Esophagus muscularis mucosa (tissue), 4 donors: ENCODE results near the gene DEPDC1B. TPM values are rescaled to one million over a fixed set of nuclear protein-coding genes. Genes with fewer than 3 reads are reported as not detected.
A peak's percentile ranks its signal among the peaks of the same experiment; 100 is the strongest.

Source experiments
- DNase-seq: peaks from one replicate; pipeline ENCODE4 v3.0.0-alpha.2; 2017; ENCODE audit errors: extremely low spot score
- H3K27ac ChIP-seq, 4 donors: fragments of 200-600 bp; sonication (generic); replicated peaks in 1 of 4; 1 replicate in 3 of 4; 2 replicates in 1 of 4; pipeline ENCODE4 v1.5.1; 2016 to 2019; ENCODE audit warnings: mild to moderate bottlenecking in 1 of 4
- H3K27me3 ChIP-seq, 4 donors: fragments of 200-600 bp; sonication (generic); one replicate each; pipeline versions ENCODE4 v1.5.1 to v1.6.0; 2016 to 2019
- H3K36me3 ChIP-seq, 4 donors: fragments of 200-600 bp; sonication (generic); one replicate each; pipeline ENCODE4 v1.5.1; 2016 to 2019
- H3K4me1 ChIP-seq, 4 donors: fragments of 200-600 bp; sonication (generic); one replicate each; pipeline ENCODE4 v1.5.1; 2016 to 2019
- H3K4me3 ChIP-seq, 4 donors: fragments of 200-600 bp; sonication (generic); 1 replicate in 2 of 4; 2 replicates in 2 of 4; pipeline ENCODE4 v1.5.1; 2016 to 2019; ENCODE audit warnings: mild to moderate bottlenecking in 4 of 4, moderate library complexity in 1 of 4
- H3K9me3 ChIP-seq, 4 donors: fragments of 200-600 bp; sonication (generic); 1 replicate in 3 of 4; 2 replicates in 1 of 4; pipeline ENCODE4 v1.5.1; 2016 to 2019
- CTCF ChIP-seq, 3 experiments: fragments of 200-600 bp in 2 of 3; fragments of 450-650 bp in 1 of 3; sonication (generic) in 2 of 3; IDR thresholded peaks; one replicate each; pipeline ENCODE4 v1.5.1; 2017 to 2019; ENCODE audit warnings: antibody characterized with exemption in 3 of 3, mild to moderate bottlenecking in 2 of 3, moderate library complexity in 1 of 3
- EP300 ChIP-seq: sonication (generic); formaldehyde crosslinking; IDR thresholded peaks from one replicate; pipeline ENCODE4 v1.6.1; 2017; ENCODE audit warnings: antibody characterized with exemption
- POLR2A ChIP-seq: fragments of 450-650 bp; IDR thresholded peaks from one replicate; pipeline ENCODE4 v1.6.1; 2017; ENCODE audit warnings: antibody characterized with exemption, moderate library complexity, mild to moderate bottlenecking, low read depth
- POLR2AphosphoS5 ChIP-seq, 2 donors: sonication (generic); formaldehyde crosslinking; IDR thresholded peaks; one replicate each; pipeline ENCODE4 v1.6.1; 2017; ENCODE audit warnings: antibody characterized with exemption in 2 of 2
- WGBS: methylation state at CpG from one replicate; pipeline ENCODE4 v1.1.5; 2018; 5-methylcytosine and 5-hydroxymethylcytosine counted together
- intact Hi-C: fragments of 100-400 bp; cut with DNase I; formaldehyde crosslinking; loops from one replicate; pipeline ENCODE4 v1.15.1; 2023
- total RNA-seq, 4 donors: library from RNA; depleted of rRNA; stranded (reverse); fragments of >200 nt; gene quantifications; one replicate each; pipeline versions ENCODE4 v1.1.0 to v1.2.1, GENCODE V29; 2016

Gene DEPDC1B
- total RNA-seq, 4 donors from 2014 or later = 0.17 to 0.57 (median 0.42) TPM; not detected in 1

DNA sequence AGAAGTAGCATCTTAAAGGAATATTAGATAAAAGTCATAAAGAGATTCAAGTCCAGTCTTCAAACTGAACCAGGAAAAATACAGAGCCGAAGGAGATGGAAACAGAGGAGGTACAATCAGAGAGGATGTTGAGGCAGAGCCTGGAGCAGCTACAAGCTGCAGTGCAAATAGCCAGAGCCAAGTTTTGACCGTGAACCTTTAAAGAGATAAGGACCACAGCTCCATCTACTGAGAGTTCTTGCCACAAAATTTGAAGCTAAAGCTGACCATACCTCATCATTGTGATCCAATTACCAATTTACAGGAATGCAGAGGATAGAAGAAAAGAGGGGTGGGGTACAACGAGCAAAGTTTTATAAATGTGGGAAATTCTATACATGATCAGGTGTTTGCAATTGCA is 10.4 kb upstream of the DEPDC1B start:
- TF ChIP-seq POLR2AphosphoS5 (IDR thresholded peaks at IDR 0.05) (no peak), POLR2A (no peak), EP300 (no peak), CTCF (IDR thresholded peaks at IDR 0.05) (no peak)
- 61% methylated on average over 3 of the region's 3 CpGs for WGBS
- intact Hi-C loops = no loop called here

GRCh38 chr5:60705144-60705543 is 5.2 kb upstream of the DEPDC1B start:
- no peak for DNase-seq
- Histone ChIP-seq H3K36me3 (no peaks in the 10 kb centered on the region), H3K4me1 (peaks cover 7 to 13% (median 10%) of the 10 kb centered on the region in 4 donors), H3K9me3 (no peaks in the 10 kb centered on the region), H3K27me3 (no peaks in the 10 kb centered on the region), H3K27ac (no peak overlapping the region), H3K4me3 (no peak overlapping the region)
- no peak for TF ChIP-seq POLR2A
- TF ChIP-seq EP300 = no peak
- TF ChIP-seq POLR2AphosphoS5 (IDR thresholded peaks at IDR 0.05) = no peak
- no peak for TF ChIP-seq CTCF (IDR thresholded peaks at IDR 0.05)
- intact Hi-C loops = no loop called here

More for the DNA sequence above, 10.4 kb upstream of the DEPDC1B start:
- no peak for DNase-seq
- no peaks in the 10 kb centered on the region for H3K9me3 ChIP-seq
- H3K36me3 ChIP-seq = no peaks in the 10 kb centered on the region
- no peaks in the 10 kb centered on the region for H3K27me3 ChIP-seq
- no peak overlapping the region for H3K27ac ChIP-seq
- no peaks in the 10 kb centered on the region for H3K4me1 ChIP-seq
- H3K4me3 ChIP-seq = no peak overlapping the region

DNA sequence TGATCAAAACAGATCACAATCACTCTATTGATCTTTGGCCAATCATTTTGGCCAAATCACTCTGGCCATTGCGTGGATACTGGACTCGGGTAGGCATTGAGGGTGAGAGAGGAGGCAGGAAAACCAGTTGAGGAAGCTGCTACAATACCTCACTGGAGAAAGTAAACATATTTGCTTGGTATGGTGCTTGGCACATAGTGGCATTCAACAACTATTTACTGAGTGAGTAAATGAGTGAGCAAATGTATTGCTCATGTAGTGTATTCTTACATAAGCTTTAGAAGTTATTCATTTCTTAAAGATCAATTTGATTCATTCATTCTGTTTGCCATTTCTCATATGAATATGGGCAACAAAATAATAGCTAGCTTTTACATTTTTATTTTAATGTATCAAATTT is 4.0 kb upstream of the DEPDC1B start:
- Histone ChIP-seq H3K27ac (no peak overlapping the region), H3K4me3 (no peak overlapping the region), H3K27me3 (no peaks in the 10 kb centered on the region), H3K9me3 (no peaks in the 10 kb centered on the region), H3K36me3 (no peaks in the 10 kb centered on the region), H3K4me1 (peaks cover 13 to 20% (median 18%) of the 10 kb centered on the region in 4 donors)
- WGBS = 100% methylated on average over 2 of the region's 2 CpGs
- TF ChIP-seq POLR2AphosphoS5 (IDR thresholded peaks at IDR 0.05) = no peak
- intact Hi-C loops = no loop called here
- no peak for DNase-seq

- H3K27ac ChIP-seq = no peak overlapping the region
- no peak for TF ChIP-seq POLR2A
- no peak for TF ChIP-seq CTCF (IDR thresholded peaks at IDR 0.05)
- TF ChIP-seq EP300 = no peak
- no peak for TF ChIP-seq POLR2AphosphoS5 (IDR thresholded peaks at IDR 0.05)
- no peaks in the 10 kb centered on the region for H3K9me3 ChIP-seq
- intact Hi-C loops = no loop called here
- no peaks in the 10 kb centered on the region for H3K27me3 ChIP-seq
- H3K4me3 ChIP-seq = no peak overlapping the region
- H3K4me1 ChIP-seq = peaks cover 14 to 21% (median 20%) of the 10 kb centered on the region in 4 donors
- no peak for DNase-seq
- WGBS = 59% methylated on average over 8 of the region's 8 CpGs
- H3K36me3 ChIP-seq = no peaks in the 10 kb centered on the region
Observed at GRCh38 chr5:60701321-60701968, 1.5 kb upstream of the DEPDC1B start.

- TF ChIP-seq POLR2A (no peak), EP300 (no peak), POLR2AphosphoS5 (IDR thresholded peaks at IDR 0.05) (no peak), CTCF (IDR thresholded peaks at IDR 0.05) (no peak)
- Histone ChIP-seq H3K27me3 (no peaks in the 10 kb centered on the region), H3K4me1 (peaks cover 14 to 21% (median 20%) of the 10 kb centered on the region in 4 donors), H3K27ac (peak overlapping the region; percentile 71 to 87 (median 84)), H3K4me3 (peak overlapping the region; percentile 74 to 90 (median 79)), H3K9me3 (no peaks in the 10 kb centered on the region), H3K36me3 (no peaks in the 10 kb centered on the region)
- intact Hi-C loops = no loop called here
- no peak for DNase-seq
- WGBS = under 1% methylated on average over 12 of the region's 16 CpGs
Observed at GRCh38 chr5:60700416-60700757, 421 bp upstream of the DEPDC1B start.
